Measurements from ENCODE around the gene GAGE12E. TPM values are rescaled to one million over a fixed set of nuclear protein-coding genes. Genes with fewer than 3 reads are reported as not detected.

The GAGE12E gene
- total and polyA plus RNA-seq, 2 experiments from 2014 or later: not detected

Other genes with a start within 250 kb of the GAGE12E start
- not detected in 2 replicates for gene GAGE10, start 247.6 kb upstream of the GAGE12E start, total RNA-seq
- 1.0 TPM in 1 of 2 replicates, not detected in the other for gene GAGE10, start 247.6 kb upstream of the GAGE12E start, polyA plus RNA-seq
- not detected in 2 replicates for gene GAGE12J, start 229.3 kb upstream of the GAGE12E start, total RNA-seq
- not detected in 2 replicates for gene GAGE12J, start 229.3 kb upstream of the GAGE12E start, polyA plus RNA-seq
- not detected in 2 replicates for gene GAGE13, start 219.7 kb upstream of the GAGE12E start, total RNA-seq
- 0.38 TPM in 1 of 2 replicates, not detected in the other for gene GAGE13, start 219.7 kb upstream of the GAGE12E start, polyA plus RNA-seq
- not detected in 2 replicates for gene GAGE12C, start 19.1 kb upstream of the GAGE12E start, total RNA-seq
- not detected in 2 replicates for gene GAGE12C, start 19.1 kb upstream of the GAGE12E start, polyA plus RNA-seq
- not detected in 2 replicates for gene GAGE12D, start 9.6 kb upstream of the GAGE12E start, total RNA-seq
- not detected in 2 replicates for gene GAGE12D, start 9.6 kb upstream of the GAGE12E start, polyA plus RNA-seq
- gene GAGE12F, start 9.6 kb downstream of the GAGE12E start, total RNA-seq: not detected in 2 replicates
- gene GAGE12F, start 9.6 kb downstream of the GAGE12E start, polyA plus RNA-seq: not detected in 2 replicates
- gene GAGE12G, start 19.1 kb downstream of the GAGE12E start, total RNA-seq: not detected in 2 replicates
- gene GAGE12G, start 19.1 kb downstream of the GAGE12E start, polyA plus RNA-seq: not detected in 2 replicates
- gene GAGE12H, start 28.7 kb downstream of the GAGE12E start, total RNA-seq: not detected in 2 replicates
- gene GAGE12H, start 28.7 kb downstream of the GAGE12E start, polyA plus RNA-seq: not detected in 2 replicates
- not detected in 2 replicates for gene GAGE2A, start 38.2 kb downstream of the GAGE12E start, total RNA-seq
- not detected in 2 replicates for gene GAGE2A, start 38.2 kb downstream of the GAGE12E start, polyA plus RNA-seq
- not detected in 2 replicates for gene GAGE1, start 47.7 kb downstream of the GAGE12E start, total RNA-seq
- gene GAGE1, start 47.7 kb downstream of the GAGE12E start, polyA plus RNA-seq: not detected in 2 replicates
- not detected in 2 replicates for gene PAGE1, start 144.7 kb downstream of the GAGE12E start, total RNA-seq
- gene PAGE1, start 144.7 kb downstream of the GAGE12E start, polyA plus RNA-seq: not detected in 2 replicates

Measured in cardiac muscle cell (in vitro differentiated cells and primary cell).